HG03442 (cell line): Measurements from ENCODE around the gene TSEN2.
"Not testable (repeated sequence)": the region's sequence is repeated elsewhere in the genome, so short reads cannot be mapped to it uniquely, and the experiment has no call there.

Source experiments
- ATAC-seq: cut with Tn5 transposase; IDR thresholded peaks from one replicate; pipeline ENCODE4 v1.9.1; 2021; ENCODE audit warnings: mild to moderate bottlenecking, moderate library complexity; ENCODE audit not compliant: unreplicated experiment

TSEN2 gene

DNA sequence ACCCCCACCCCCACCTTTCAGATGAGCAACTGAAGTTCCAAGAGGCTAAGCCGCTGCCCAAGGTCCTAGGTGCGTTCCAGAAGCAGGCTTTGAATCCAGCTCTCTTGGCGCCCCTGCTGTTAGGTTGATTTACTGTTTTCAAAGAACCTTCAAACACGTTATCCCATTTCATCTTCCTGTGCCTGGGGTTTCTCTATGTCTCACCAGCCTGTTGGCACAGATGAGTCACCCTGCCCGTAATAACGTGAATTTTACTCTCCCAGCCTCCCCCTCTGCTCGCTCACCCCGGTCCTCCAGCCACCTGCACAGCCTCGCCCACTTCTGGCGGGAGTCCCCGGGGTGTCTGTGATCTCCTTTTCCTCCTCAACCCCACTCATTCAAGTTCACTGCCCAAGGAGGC, 13.0 kb upstream of the TSEN2 start:
- ATAC-seq = no peak

DNA sequence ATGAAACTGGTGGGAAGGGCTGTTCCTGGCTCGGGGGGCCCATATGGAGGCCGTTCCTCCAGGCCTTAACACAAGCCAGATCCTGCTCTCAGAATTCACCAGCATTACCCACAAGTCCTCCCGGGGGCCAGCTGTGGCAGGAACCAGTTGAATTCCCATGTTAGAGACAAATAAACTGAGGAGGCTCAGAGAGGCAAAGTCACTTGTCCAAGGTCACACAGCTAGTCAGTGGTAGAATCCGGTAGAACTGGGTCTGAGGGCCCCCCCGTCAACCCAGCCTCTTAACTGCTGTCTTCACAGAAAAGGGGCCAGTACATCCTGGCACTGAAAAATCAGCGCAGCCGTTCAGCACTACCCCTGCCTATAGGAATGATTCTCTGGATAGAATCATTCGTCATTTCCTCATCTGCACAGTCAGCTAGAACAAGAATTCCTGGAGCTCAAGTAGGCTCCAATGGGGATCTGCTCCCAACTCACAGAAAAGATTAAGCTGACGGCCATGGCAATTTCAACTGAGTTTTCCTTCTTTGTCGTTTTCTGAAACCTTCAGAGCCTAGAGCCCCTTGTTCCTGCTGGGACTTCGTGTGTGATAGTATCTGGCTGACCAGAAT, 12.2 kb upstream of the TSEN2 start:
- ATAC-seq = no peak

GRCh38 chr3:12472796-12473195, 11.5 kb upstream of the TSEN2 start:
- no peak for ATAC-seq

DNA sequence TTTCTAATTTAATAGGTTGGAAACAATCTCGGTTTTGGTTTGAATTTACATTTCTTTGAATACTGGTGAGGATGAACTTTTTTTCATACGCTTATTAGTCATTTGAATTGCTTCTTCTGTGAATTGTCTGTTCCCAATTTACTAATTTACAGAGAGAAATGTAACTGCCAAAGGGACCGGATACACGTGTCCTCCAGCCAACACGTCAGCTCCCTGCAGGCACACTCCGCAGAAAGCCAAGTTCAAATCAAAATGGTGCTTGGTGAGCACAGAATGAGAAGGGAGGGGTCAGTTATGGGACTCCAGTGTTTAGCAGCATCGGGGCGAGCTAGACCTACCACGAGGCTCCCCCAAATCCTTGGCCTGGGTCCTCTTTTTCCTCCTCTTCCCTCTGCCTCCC, 10.8 kb upstream of the TSEN2 start:
- no peak for ATAC-seq

DNA sequence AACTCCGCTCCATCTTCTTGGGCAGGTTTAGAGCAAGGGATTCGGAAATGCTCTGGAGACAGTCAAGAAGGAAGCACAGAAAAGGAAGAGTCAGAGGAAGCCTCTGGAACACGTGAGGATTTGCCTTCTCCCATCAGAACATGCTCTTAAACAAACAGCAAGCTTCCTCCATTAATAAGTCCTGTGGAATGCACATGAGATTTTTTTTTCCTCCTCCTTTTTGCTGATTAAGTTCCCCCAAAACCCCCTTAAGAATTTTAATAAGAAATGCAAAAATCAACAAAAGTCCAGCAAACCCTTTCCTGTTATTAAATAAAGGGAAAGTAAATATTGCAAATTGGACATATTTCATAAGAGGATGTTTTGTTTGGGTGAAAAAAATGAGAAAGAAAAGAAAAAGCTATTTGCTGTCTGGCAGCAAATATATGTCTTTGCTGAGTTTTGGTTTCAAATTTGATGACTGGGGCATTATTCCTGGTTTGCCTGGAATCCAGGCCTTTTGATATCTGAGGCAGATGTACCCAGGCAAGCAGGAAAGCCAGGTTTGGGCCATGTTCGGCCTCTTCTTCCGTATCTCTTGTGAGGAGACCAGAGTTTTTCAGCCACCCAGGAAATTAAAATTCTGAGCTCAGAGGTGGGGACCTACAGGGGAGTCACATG, 7.9 kb upstream of the TSEN2 start:
- no peak for ATAC-seq

DNA sequence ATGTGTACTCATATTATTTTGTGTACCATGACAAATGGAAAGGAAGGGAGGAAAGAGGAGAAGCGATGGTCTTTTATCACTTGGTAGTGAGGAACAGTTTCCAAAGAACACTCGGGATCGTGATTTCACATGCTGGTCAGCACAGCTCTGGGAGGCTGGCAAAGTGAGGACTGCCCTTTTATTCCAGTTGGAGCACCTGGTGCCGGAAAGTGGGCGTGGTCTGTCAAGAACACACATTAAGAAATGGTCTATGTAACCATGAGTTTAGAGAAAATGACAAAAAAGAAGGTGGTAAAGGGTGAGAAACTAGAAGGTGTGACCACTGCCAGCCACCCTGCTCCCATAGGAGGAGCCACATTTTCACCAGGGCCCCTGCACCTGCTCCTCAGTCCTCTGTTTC, 7.0 kb upstream of the TSEN2 start:
- ATAC-seq = no peak

DNA sequence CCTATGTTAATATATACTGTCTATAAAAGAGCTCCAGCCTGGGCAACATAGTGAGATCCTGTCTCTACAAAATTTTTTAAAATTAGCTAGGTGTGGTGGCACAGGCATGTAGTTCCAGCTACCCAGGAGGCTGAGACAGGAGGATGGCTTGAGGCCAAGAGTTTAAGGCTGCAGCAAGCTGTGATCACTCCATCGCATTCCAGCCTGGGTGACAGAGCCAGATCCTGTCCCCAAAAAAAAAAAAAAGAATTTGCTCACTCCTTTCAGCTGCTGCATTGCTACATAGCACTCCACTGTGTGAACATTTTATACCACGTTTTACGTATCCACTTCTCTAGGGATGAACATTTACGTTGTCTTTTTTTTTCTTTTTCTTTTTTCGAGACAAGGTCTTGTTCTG, 6.0 kb upstream of the TSEN2 start:
- ATAC-seq = no peak

GRCh38 chr3:12479198-12479597, 5.1 kb upstream of the TSEN2 start:
- not testable (repeated sequence) for ATAC-seq

DNA sequence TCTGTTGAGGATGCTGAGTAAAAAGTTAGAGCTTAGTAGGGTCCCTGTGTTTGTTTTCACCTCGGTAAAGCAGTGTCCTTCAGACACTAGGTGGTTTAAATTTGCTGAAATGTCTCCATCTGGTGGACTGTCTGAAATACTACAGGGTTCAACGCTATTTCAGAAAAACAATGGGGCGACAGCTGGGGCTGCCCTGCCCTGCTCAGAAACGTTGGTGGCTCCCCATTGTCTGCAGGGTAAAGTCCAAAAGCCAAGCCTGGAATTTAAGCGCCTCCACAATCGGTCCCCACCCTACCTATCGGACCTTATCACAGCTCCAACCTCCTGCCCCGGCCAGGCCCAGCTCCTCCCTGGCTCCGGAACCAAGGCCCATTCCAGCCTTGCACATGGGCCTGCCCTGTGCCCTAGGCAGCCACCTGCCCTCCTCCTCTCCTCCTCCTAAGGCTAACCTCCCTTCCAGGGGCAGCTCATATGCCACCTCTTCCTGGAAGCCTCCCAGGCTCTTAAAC, 4.3 kb upstream of the TSEN2 start:
- no peak for ATAC-seq

DNA sequence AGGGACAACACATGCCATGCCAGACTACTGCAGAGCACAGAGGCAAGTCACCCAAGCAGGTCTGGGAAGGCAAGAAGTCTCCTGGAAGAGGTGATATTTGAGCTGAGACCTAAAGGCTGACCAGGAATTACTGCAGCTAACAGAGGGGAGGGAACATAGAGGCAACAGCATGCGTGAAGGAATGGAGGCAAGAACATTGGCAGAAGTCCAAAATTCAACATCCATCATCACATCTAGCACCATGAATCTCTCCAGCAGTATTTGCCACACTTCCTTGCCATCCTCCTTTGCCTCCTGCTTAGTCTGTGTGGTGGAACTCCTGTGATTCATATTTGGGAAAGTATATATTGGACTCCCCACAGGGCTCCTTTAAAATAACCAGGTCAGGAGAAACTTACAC, 870 bp upstream of the TSEN2 start:
- ATAC-seq = no peak

DNA sequence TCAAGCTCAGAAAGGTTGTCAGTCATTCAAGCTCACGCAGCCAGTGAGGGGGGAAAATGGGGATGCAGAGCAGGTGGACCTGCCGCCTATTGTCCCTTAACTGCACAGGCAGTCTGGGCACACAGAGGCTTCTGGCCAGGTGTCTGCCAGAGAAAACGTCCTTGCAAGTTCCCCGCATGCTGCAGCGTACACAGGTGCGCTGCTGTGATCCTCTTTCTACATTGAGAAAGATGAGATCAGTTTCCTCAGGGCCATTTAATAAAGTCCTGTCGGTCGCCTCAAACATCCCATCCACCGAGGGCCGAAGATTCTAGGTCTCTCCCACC, 445 bp upstream of the TSEN2 start:
- no peak for ATAC-seq

DNA sequence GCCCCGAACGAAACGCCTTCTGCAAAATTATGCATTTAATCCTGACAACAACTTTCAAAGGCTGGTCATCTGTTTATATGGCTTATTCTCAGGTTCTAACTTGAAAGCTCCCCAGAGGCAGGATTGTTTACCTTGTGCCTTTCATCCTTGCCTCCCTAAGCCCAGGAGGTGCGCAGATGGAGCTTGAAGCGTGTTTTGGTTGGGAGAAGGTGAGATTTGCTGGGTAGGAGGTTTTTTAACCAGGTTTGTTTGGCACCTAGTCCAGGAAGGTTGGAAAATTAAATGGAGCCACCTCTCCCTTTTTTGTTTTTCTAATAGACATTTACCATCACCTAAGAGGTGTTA, 675 bp downstream of the TSEN2 start:
- no peak for ATAC-seq

GRCh38 chr3:12486001-12486400, 1.7 kb downstream of the TSEN2 start:
- ATAC-seq = no peak

GRCh38 chr3:12486916-12487315, 2.6 kb downstream of the TSEN2 start:
- no peak for ATAC-seq

DNA sequence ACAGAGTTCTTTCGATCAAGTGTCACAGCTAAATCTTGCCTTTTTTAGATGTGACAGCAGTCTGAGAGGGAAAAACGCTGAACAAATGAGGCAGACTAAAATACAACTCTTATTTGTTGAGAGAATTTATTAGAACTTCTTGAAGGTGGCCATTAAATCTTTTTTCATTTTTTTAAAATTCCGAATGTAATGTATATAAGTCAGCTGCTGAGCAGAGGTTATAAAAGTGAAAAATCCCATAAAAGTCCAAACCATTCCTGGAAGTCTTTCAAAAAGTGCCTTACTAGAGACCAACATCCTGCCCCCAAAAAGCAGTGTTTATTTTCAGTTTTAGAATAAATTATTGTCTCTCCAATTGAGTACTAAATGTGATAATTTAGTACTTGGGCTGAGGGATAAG, 3.1 kb downstream of the TSEN2 start:
- no peak for ATAC-seq

DNA sequence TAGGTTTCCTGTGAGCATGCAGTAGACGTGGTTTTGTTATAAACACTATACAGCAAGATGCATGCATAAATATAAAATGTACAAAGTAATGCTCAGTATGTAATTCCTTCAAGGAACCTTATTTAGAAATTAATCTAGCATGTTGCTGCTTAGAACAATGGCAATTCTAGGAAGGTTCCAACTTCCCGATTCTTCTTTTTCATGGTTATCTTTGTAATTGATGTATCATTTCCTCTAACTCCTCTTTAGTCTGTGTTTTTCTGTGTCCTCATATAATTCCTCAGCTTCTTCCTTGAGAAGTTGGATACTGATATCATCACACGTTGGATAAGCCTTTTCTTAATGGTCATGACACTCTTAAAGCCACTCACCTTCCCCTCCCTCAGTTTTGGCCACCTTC, 3.5 kb downstream of the TSEN2 start:
- no peak for ATAC-seq

- no peak for ATAC-seq
These were observed 5.1 kb downstream of the TSEN2 start for GRCh38 chr3:12489368-12489767.

DNA sequence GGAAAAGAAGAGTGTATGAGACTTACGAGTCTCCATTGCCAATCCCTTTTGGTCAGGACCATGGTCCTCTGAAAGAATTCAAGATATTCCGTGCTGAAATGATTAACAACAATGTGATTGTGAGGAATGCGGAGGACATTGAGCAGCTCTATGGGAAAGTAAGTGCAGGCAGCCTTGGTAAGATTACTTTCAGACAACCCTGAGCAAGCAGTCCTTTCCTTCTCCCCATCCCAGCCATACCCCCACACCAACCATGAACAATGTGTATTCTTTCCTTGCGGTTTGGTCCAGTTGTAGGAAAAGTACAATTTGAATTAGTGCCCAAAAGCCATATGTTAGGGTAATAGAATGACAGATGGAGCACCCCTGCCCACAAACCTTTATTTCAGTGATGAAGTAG, 5.6 kb downstream of the TSEN2 start:
- no peak for ATAC-seq

DNA sequence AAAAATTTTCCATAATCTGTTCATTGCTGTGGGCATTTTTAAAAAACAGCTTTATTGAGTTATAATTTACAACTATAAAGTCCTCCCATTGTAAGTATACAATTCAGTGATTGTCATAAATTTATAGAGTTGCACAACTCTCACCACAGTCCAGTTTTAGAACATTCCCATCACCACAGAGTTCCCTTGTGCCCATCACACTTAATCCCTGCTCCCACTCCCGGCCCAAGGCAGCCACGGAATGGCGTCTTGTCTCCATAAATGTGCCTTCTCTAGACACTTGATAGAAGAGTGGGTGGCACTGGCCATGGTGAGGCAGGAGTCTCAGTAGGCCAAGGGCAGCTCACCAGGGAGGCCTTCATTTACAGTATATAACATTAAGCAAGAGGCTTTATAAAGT, 6.3 kb downstream of the TSEN2 start:
- no peak for ATAC-seq

DNA sequence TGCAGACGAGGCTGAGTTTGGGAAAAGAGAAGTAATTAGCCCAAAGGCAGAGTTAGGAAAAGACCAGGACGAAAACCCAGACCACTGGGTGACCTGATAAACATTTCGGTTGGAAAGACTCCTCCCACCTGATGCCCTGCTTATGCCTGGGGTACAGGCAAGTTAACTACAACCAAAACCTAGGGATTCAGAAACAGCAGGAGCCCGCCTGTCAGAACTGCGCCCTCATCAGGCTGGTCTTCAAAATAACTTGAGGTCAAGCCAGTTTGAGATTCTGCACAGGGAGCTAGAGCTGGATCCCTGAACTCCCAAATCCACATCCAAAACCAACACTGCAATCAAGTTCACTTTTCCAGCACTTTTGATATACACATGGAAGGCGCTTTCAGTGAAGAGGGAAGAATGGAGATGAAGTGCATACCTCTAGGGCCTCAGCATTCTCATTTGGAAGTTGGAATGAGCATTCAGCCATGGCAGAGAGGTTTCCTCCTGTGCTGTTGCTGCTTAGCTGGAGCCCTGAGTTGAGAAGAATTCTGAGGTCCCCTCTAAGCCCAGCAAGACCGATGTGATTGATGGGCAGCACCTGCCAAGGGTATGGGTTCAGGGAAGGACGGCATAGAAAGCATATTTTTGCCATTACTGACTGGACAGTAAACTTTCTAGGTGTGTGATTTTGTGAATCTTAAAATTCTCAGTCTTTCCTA, 11.6 kb downstream of the TSEN2 start:
- no peak for ATAC-seq

DNA sequence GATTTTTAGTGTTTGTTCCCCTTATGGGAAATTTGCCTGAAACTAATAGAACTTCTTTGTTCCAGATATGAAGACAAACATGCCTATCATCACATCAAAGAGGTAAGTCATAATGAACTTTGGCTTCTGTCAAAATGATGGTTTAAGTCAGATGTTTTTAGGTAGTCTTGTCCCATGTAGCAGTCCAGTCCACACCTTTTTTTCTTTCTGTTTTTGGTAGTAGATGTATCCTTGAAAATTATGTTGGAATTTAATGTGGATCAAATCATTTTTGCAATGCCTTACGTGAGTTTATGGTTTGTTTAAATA, 12.1 kb downstream of the TSEN2 start:
- ATAC-seq = no peak

- ATAC-seq = no peak
These were observed 15.2 kb downstream of the TSEN2 start for GRCh38 chr3:12499474-12499873.
